Activated B cell treated with CpG ODN at 0.5 μM for 24 hours (primary cell): Measurements from ENCODE around the gene MBNL2. TPM values are rescaled to one million over a fixed set of nuclear protein-coding genes. Genes with fewer than 3 reads are reported as not detected.

ENCODE experiments used
- ATAC-seq: fragments of 200-7000 bp; cut with Tn5 transposase; one replicate; pipeline ENCODE4 v1.10.0; 2021; ENCODE audit warnings: low read depth, mild to moderate bottlenecking, moderate library complexity
- CTCF ChIA-PET: fragments of 350-600 bp; sonication (Branson Sonifier 250); formaldehyde crosslinking; loops from one replicate; lab custom pipeline; 2021; ENCODE audit warnings: antibody characterized with exemption; lab: Charles Lee
- POLR2A ChIA-PET: fragments of 350-600 bp; sonication (Branson Sonifier 250); formaldehyde crosslinking; loops from one replicate; lab custom pipeline; 2021; ENCODE audit warnings: antibody characterized with exemption; lab: Charles Lee
- DNase-seq: peaks from one replicate; pipeline ENCODE4 v3.0.0; 2022
- H3K27ac Mint-ChIP-seq: one replicate; pipeline ENCODE4 v1.8.0; 2020; ENCODE audit warnings: mixed read lengths
- H3K27me3 Mint-ChIP-seq: one replicate; pipeline ENCODE4 v1.8.0; 2021; ENCODE audit warnings: mixed read lengths
- H3K36me3 Mint-ChIP-seq: one replicate; pipeline ENCODE4 v1.8.0; 2021; ENCODE audit warnings: low read depth, mixed read lengths
- H3K4me1 Mint-ChIP-seq: one replicate; pipeline ENCODE4 v1.8.0; 2021; ENCODE audit warnings: mixed read lengths
- H3K4me3 Mint-ChIP-seq: one replicate; pipeline ENCODE4 v1.8.0; 2020; ENCODE audit warnings: mild to moderate bottlenecking, mixed read lengths
- H3K9me3 Mint-ChIP-seq: one replicate; pipeline ENCODE4 v1.8.0; 2020; ENCODE audit warnings: mixed read lengths
- CTCF ChIP-seq: fragments of 200-600 bp; IDR thresholded peaks from one replicate; pipeline ENCODE4 v1.8.0; 2022; ENCODE audit warnings: antibody characterized with exemption, mild to moderate bottlenecking
- intact Hi-C: fragments of 100-400 bp; cut with micrococcal nuclease; formaldehyde crosslinking; loops from one replicate; pipeline ENCODE4 v1.15.1; 2024
- total RNA-seq: library from RNA; stranded (reverse); gene quantifications from 2 replicates; pipeline ENCODE4 v1.2.3, GENCODE V29; 2022

The MBNL2 gene
- total RNA-seq, 1 donor from 2014 or later: 18.8 TPM

DNA sequence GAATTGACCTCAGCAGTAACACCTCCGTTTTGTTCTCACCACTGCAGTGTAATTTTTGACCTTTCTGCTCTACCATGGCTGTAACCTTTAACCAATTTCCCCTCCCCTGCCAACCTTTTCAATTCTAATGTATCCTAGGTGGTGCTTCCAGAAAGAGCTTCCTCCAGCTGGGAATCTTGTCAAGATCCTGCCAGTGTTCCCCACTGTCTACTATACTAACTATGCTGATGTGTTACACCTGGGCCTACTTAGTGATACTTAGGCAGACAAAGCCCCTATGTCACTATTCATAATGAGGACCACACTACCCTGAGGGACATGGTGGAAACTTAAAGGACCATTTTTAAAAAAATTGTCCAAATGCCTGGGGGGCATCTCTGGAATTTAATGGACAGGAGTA lies 41.0 kb downstream of the MBNL2 start:
- no peak for TF ChIP-seq CTCF
- intact Hi-C loops: no loop called here
- H3K9me3 Mint-ChIP-seq: no peaks in the 10 kb centered on the region
- ChIA-PET CTCF (no interaction called here), POLR2A (no interaction called here)
- H3K36me3 Mint-ChIP-seq: peaks cover 31% of the 10 kb centered on the region
- no peak overlapping the region for H3K4me3 Mint-ChIP-seq
- H3K27ac Mint-ChIP-seq: no peak overlapping the region
- ATAC-seq: no peak
- H3K4me1 Mint-ChIP-seq: peaks cover 51% of the 10 kb centered on the region
- DNase-seq: no peak
- H3K27me3 Mint-ChIP-seq: no peaks in the 10 kb centered on the region

DNA sequence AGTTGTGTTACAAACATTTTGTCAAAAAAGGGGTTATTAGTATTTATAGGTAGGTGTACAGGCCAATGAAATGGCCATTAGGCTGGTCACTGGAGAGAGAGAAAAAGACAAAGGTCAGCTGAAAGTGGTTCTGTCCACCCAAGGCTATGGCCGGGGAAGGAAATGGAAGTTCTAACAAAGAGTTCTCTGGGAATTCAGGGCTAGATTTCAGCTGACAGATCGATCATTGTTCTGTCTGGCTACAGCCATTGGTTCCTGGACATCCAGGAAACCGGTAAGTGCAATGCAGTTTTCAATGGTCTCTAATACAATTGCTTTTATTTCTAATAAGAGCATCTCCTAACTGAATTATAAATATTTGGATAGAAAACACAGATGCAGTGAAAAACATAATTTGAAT lies 42.5 kb downstream of the MBNL2 start:
- no peak for TF ChIP-seq CTCF
- DNase-seq (no peak), ATAC-seq (no peak)
- no peaks in the 10 kb centered on the region for H3K9me3 Mint-ChIP-seq
- H3K4me1 Mint-ChIP-seq: peaks cover 36% of the 10 kb centered on the region
- H3K36me3 Mint-ChIP-seq: peaks cover 28% of the 10 kb centered on the region
- ChIA-PET POLR2A (no interaction called here), CTCF (no interaction called here)
- intact Hi-C loops: no loop called here
- no peak overlapping the region for H3K4me3 Mint-ChIP-seq
- no peak overlapping the region for H3K27ac Mint-ChIP-seq
- no peaks in the 10 kb centered on the region for H3K27me3 Mint-ChIP-seq

- ATAC-seq (no peak), DNase-seq (no peak)
- ChIA-PET CTCF (no interaction called here), POLR2A (no interaction called here)
- peaks cover 20% of the 10 kb centered on the region for H3K4me1 Mint-ChIP-seq
- no peaks in the 10 kb centered on the region for H3K9me3 Mint-ChIP-seq
- H3K27ac Mint-ChIP-seq: no peak overlapping the region
- peaks cover 25% of the 10 kb centered on the region for H3K36me3 Mint-ChIP-seq
- intact Hi-C loops: no loop called here
- H3K4me3 Mint-ChIP-seq: no peak overlapping the region
- TF ChIP-seq CTCF: no peak
- no peaks in the 10 kb centered on the region for H3K27me3 Mint-ChIP-seq
Measured at GRCh38 chr13:97266332-97266731, 44.2 kb downstream of the MBNL2 start.

GRCh38 chr13:97266772-97267417 lies 44.8 kb downstream of the MBNL2 start:
- POLR2A ChIA-PET: no interaction called here

More at GRCh38 chr13:97266772-97267417, 44.8 kb downstream of the MBNL2 start:
- H3K4me3 Mint-ChIP-seq: no peak overlapping the region
- peaks cover 27% of the 10 kb centered on the region for H3K36me3 Mint-ChIP-seq
- H3K27ac Mint-ChIP-seq: no peak overlapping the region
- H3K4me1 Mint-ChIP-seq: peaks cover 20% of the 10 kb centered on the region
- no peak for TF ChIP-seq CTCF
- no peaks in the 10 kb centered on the region for H3K27me3 Mint-ChIP-seq
- H3K9me3 Mint-ChIP-seq: no peaks in the 10 kb centered on the region
- CTCF ChIA-PET: no interaction called here
- no peak for DNase-seq
- no peak for ATAC-seq
- intact Hi-C loops: no loop called here
